H1 (cell line): Measurements from ENCODE around the gene GARS1. TPM values are rescaled to one million over a fixed set of nuclear protein-coding genes. Genes with fewer than 3 reads are reported as not detected.

Source experiments
- CTCF ChIA-PET: fragments of 300-600 bp; sonication (Branson Sonifier 250); formaldehyde crosslinking; loops from one replicate; lab custom pipeline; 2021; ENCODE audit not compliant: partially characterized antibody; lab: Charles Lee
- POLR2A ChIA-PET: fragments of 300-600 bp; sonication (Branson Sonifier 250); formaldehyde crosslinking; loops from one replicate; lab custom pipeline; 2021; ENCODE audit warnings: inconsistent platforms; ENCODE audit not compliant: partially characterized antibody; lab: Charles Lee
- DNase-seq, 2 experiments: peaks; one replicate each; pipeline versions ENCODE4 v3.0.0 to v3.0.0-alpha.2; 2010 to 2022; ENCODE audit warnings: low spot score in 2 of 2, low read depth in 1 of 2, mixed read lengths in 1 of 2
- FAIRE-seq: peaks from 2 replicates; lab custom pipeline; 2011; peaks lifted over from hg19 to GRCh38; lab: Jason Lieb, UNC
- H2AFZ ChIP-seq: 2 replicates; pipeline ENCODE4 v1.8.1; 2012; ENCODE audit warnings: low read length, inconsistent platforms
- H2AK5ac ChIP-seq: 2 replicates; pipeline ENCODE4 v1.6.1; 2013; ENCODE audit warnings: low read depth, low read length
- H2BK120ac ChIP-seq: replicated peaks from 2 replicates; pipeline ENCODE3; 2013; ENCODE audit warnings: low read depth, low read length, inconsistent platforms
- H2BK12ac ChIP-seq: 2 replicates; pipeline ENCODE4 v1.6.1; 2013; ENCODE audit warnings: low read depth, low read length
- H2BK15ac ChIP-seq: 2 replicates; pipeline ENCODE4 v1.6.1; 2013; ENCODE audit warnings: low read length
- H2BK20ac ChIP-seq: 2 replicates; pipeline ENCODE4 v1.6.1; 2013; ENCODE audit warnings: low read length
- H2BK5ac ChIP-seq: 2 replicates; pipeline ENCODE4 v1.6.1; 2013; ENCODE audit warnings: low read depth, low read length
- H3K14ac ChIP-seq: 2 replicates; pipeline ENCODE4 v1.6.1; 2013; ENCODE audit warnings: inconsistent platforms; ENCODE audit not compliant: insufficient read length
- H3K18ac ChIP-seq: 2 replicates; pipeline ENCODE4 v1.6.1; 2013; ENCODE audit warnings: low read length; ENCODE audit errors: extremely low read depth
- H3K23ac ChIP-seq: 2 replicates; pipeline ENCODE4 v1.6.1; 2013; ENCODE audit warnings: inconsistent platforms; ENCODE audit not compliant: insufficient read length
- H3K23me2 ChIP-seq: 2 replicates; pipeline ENCODE4 v1.6.1; 2013; ENCODE audit warnings: low read depth, low read length
- H3K27ac ChIP-seq: 2 replicates; pipeline ENCODE4 v1.6.1; 2011; ENCODE audit warnings: low read depth, low read length, inconsistent platforms
- H3K27me3 ChIP-seq, 4 experiments: replicated peaks in 1 of 4; 1 replicate in 1 of 4; 2 replicates in 3 of 4; pipeline versions ENCODE4 v1.6.1 to v1.8.1; 2011 to 2013; ENCODE audit warnings: low read length in 3 of 4, mild to moderate bottlenecking in 3 of 4, inconsistent platforms in 2 of 4, mixed read lengths in 2 of 4, moderate library complexity in 1 of 4; ENCODE audit not compliant: control insufficient read depth in 3 of 4, insufficient read depth in 3 of 4; ENCODE audit errors: extremely low read depth in 1 of 4
- H3K36me3 ChIP-seq, 4 experiments: 2 replicates each; pipeline versions ENCODE4 v1.6.1 to v1.8.1; 2011 to 2013; ENCODE audit warnings: mild to moderate bottlenecking in 4 of 4, low read length in 3 of 4, moderate library complexity in 2 of 4, control low read depth in 1 of 4, inconsistent platforms in 1 of 4; ENCODE audit not compliant: insufficient read depth in 4 of 4, control insufficient read depth in 2 of 4
- H3K4ac ChIP-seq: replicated peaks from 2 replicates; pipeline ENCODE3; 2013; ENCODE audit warnings: low read length, low read depth, mixed read lengths, inconsistent platforms; ENCODE audit not compliant: insufficient read length
- H3K4me1 ChIP-seq, 4 experiments: replicated peaks in 1 of 4; 1 replicate in 1 of 4; 2 replicates in 3 of 4; pipeline versions ENCODE4 v1.6.1 to v1.8.1; 2011 to 2013; ENCODE audit warnings: low read length in 3 of 4, inconsistent platforms in 2 of 4, mixed read lengths in 1 of 4; ENCODE audit not compliant: insufficient read depth in 4 of 4, control insufficient read depth in 3 of 4
- H3K4me2 ChIP-seq, 2 experiments: 2 replicates each; pipeline versions ENCODE4 v1.6.1 to v1.8.1; 2011 to 2013; ENCODE audit warnings: low read depth in 2 of 2, low read length in 2 of 2, control low read depth in 1 of 2, inconsistent platforms in 1 of 2, mild to moderate bottlenecking in 1 of 2; ENCODE audit not compliant: insufficient read depth in 1 of 2
- H3K4me3 ChIP-seq, 4 experiments: fragments of 200-600, 300-600 bp in 1 of 4; sonication (generic), shearing (Covaris generic), sonication (Bioruptor Twin) in 1 of 4; 2 replicates each; pipeline versions ENCODE4 v1.5.1 to v1.8.1; 2011 to 2016; ENCODE audit warnings: low read length in 4 of 4, low read depth in 3 of 4, control low read depth in 2 of 4, inconsistent platforms in 2 of 4, mild to moderate bottlenecking in 2 of 4, mixed read lengths in 1 of 4, moderate library complexity in 1 of 4; ENCODE audit not compliant: insufficient read depth in 2 of 4; ENCODE audit errors: extremely low read depth in 1 of 4
- H3K56ac ChIP-seq: replicated peaks from 2 replicates; pipeline ENCODE3; 2013; ENCODE audit warnings: low read depth, mild to moderate bottlenecking, mixed read lengths, low read length, inconsistent platforms; ENCODE audit not compliant: insufficient read length
- H3K79me1 ChIP-seq: 2 replicates; pipeline ENCODE4 v1.6.1; 2013; ENCODE audit warnings: low read depth, low read length, control low read depth
- H3K79me2 ChIP-seq, 2 experiments: 2 replicates each; pipeline versions ENCODE4 v1.6.1 to v1.8.1; 2012 to 2013; ENCODE audit warnings: low read length in 2 of 2, mild to moderate bottlenecking in 2 of 2, inconsistent platforms in 1 of 2; ENCODE audit not compliant: insufficient read depth in 2 of 2, control insufficient read depth in 1 of 2
- H3K9ac ChIP-seq, 4 experiments: replicated peaks in 1 of 4; 1 replicate in 1 of 4; 2 replicates in 3 of 4; pipeline versions ENCODE4 v1.6.1 to v1.8.1; 2011 to 2013; ENCODE audit warnings: low read depth in 3 of 4, low read length in 3 of 4, control low read depth in 2 of 4, mild to moderate bottlenecking in 2 of 4, moderate library complexity in 2 of 4, inconsistent platforms in 1 of 4; ENCODE audit errors: extremely low read depth in 1 of 4
- H3K9me3 ChIP-seq, 2 experiments: 2 replicates each; pipeline versions ENCODE4 v1.6.1 to v1.8.1; 2012 to 2013; ENCODE audit warnings: mild to moderate bottlenecking in 2 of 2, moderate library complexity in 2 of 2, control low read depth in 1 of 2, inconsistent platforms in 1 of 2, low read depth in 1 of 2, low read length in 1 of 2, mixed read lengths in 1 of 2; ENCODE audit not compliant: insufficient read depth in 2 of 2
- H4K20me1 ChIP-seq, 2 experiments: replicated peaks in 1 of 2; 2 replicates each; pipeline versions ENCODE3 to v1.8.1; 2011 to 2013; ENCODE audit warnings: inconsistent platforms in 2 of 2, low read length in 2 of 2, mild to moderate bottlenecking in 1 of 2; ENCODE audit not compliant: insufficient read depth in 2 of 2, control insufficient read depth in 1 of 2
- H4K5ac ChIP-seq: 2 replicates; pipeline ENCODE4 v1.6.1; 2013; ENCODE audit warnings: low read length, low read depth, mixed read lengths, inconsistent platforms; ENCODE audit not compliant: insufficient read length
- H4K8ac ChIP-seq: 2 replicates; pipeline ENCODE4 v1.8.0; 2013; ENCODE audit warnings: mild to moderate bottlenecking, moderate library complexity, low read length, inconsistent platforms; ENCODE audit not compliant: insufficient read depth; ENCODE audit errors: extremely low read depth
- H4K91ac ChIP-seq: replicated peaks from 2 replicates; pipeline ENCODE3; 2013; ENCODE audit warnings: low read length, mixed read lengths, inconsistent platforms; ENCODE audit not compliant: insufficient read length
- BACH1 ChIP-seq: IDR thresholded peaks from 2 replicates; pipeline ENCODE4 v1.6.1; 2012; ENCODE audit warnings: low read length, improper control_type of control experiment
- BCL11A ChIP-seq, 2 experiments: IDR thresholded peaks; one replicate each; pipeline ENCODE4 v1.6.1; 2011; ENCODE audit warnings: low read depth in 2 of 2, low read length in 2 of 2, mild to moderate bottlenecking in 2 of 2
- JUND ChIP-seq: IDR thresholded peaks from 2 replicates; pipeline ENCODE4 v1.6.1; 2011; ENCODE audit warnings: mild to moderate bottlenecking, improper control_type of control experiment, low read length
- KDM5A ChIP-seq: fragments of 200-600 bp; IDR thresholded peaks from 2 replicates; pipeline ENCODE4 v1.7.1; 2012; ENCODE audit warnings: mild to moderate bottlenecking, low read length, inconsistent platforms, mixed read lengths
- MAFK ChIP-seq: IDR thresholded peaks from 2 replicates; pipeline ENCODE4 v1.6.1; 2012; ENCODE audit warnings: low read depth, mild to moderate bottlenecking, improper control_type of control experiment, low read length
- SAP30 ChIP-seq: fragments of 300-600 bp; sonication (generic); IDR thresholded peaks from 2 replicates; pipeline ENCODE4 v1.7.1; 2012; ENCODE audit warnings: low read length, moderate library complexity, mild to moderate bottlenecking, inconsistent platforms; ENCODE audit not compliant: insufficient read depth, insufficient replicate concordance
- TBP ChIP-seq: IDR thresholded peaks from 2 replicates; pipeline ENCODE4 v1.6.1; 2011; ENCODE audit warnings: low read depth, low read length, improper control_type of control experiment
- USF2 ChIP-seq: IDR thresholded peaks from 2 replicates; pipeline ENCODE4 v1.6.1; 2011; ENCODE audit warnings: low read length, improper control_type of control experiment
- WGBS, 2 experiments: shearing (Covaris generic) in 1 of 2; methylation state at CpG; one replicate each; pipeline versions ENCODE4 v1.1.6 to v1.1.7; 2013 to 2015; ENCODE audit warnings: low lambda C conversion rate in 2 of 2, mixed read lengths in 2 of 2, inconsistent platforms in 1 of 2, low coverage in 1 of 2, missing lambda C conversion rate in 1 of 2; ENCODE audit not compliant: insufficient replicate concordance in 2 of 2, insufficient coverage in 1 of 2, insufficient read length in 1 of 2; ENCODE audit errors: extremely low coverage in 1 of 2, missing lambda C conversion rate in 1 of 2; 5-methylcytosine and 5-hydroxymethylcytosine counted together
- polyA plus RNA-seq, 7 experiments: library from polyadenylated mRNA; depleted of rRNA in 3 of 7; stranded (reverse) in 5 of 7; unstranded in 2 of 7; fragments of >200 nt in 5 of 7; fragments of 200-250 nt in 2 of 7; gene quantifications; 1 replicate in 5 of 7; 2 replicates in 1 of 7; 4 replicates in 1 of 7; pipeline versions ENCODE4 v1.2.1 to v1.2.3, GENCODE V29; 2011 to 2013; ENCODE audit warnings: missing spikeins in 2 of 7, mixed read lengths in 2 of 7
- total RNA-seq: library from RNA; stranded (reverse); fragmentation: NEBNext Ultra II Directional; extraction: Animal tissue kit (Norgen Biotek cat#: 25700); gene quantifications from 2 replicates; pipeline ENCODE4 v1.2.1, GENCODE V29; 2021

GARS1 gene
- total and polyA plus RNA-seq, 2 of the 8 experiments (the other 6 are each of a cell fraction or from before 2014, with no cell fraction given) = 270 to 476 TPM

GRCh38 chr7:30545791-30546555, 48.7 kb upstream of the GARS1 start:
- H3K18ac ChIP-seq = no peak overlapping the region
- no peak for TF ChIP-seq BCL11A (IDR thresholded peaks at IDR 0.05; ENCODE audit: low read depth in 2 of 2, low read length in 2 of 2)
- no peak for TF ChIP-seq SAP30
- no peak for TF ChIP-seq TBP
- no peak for TF ChIP-seq KDM5A
- TF ChIP-seq JUND = no peak
- TF ChIP-seq BACH1 = no peak
- no peak for TF ChIP-seq MAFK
- no peak for TF ChIP-seq USF2
- H4K91ac ChIP-seq = no peak overlapping the region
- no peak overlapping the region for H2AFZ ChIP-seq
- POLR2A ChIA-PET = interaction anchor here (0.8 to 3.4 kb wide), 2 partner anchors 14 to 59 kb away, joined by 3 to 8 read pairs; no protein-coding TSS in a partner anchor
- no peak overlapping the region for H3K4me3 ChIP-seq
- FAIRE-seq = no peak
- no peak overlapping the region for H3K4me2 ChIP-seq
- H4K8ac ChIP-seq = no peak overlapping the region
- H3K79me2 ChIP-seq = no peaks in the 10 kb centered on the region
- peaks cover 0 to 8% (median 1%) of the 10 kb centered on the region in 4 experiments; a peak in 2 of 7 replicates for H3K4me1 ChIP-seq
- H2BK120ac ChIP-seq = no peak overlapping the region
- no peaks in the 10 kb centered on the region for H4K20me1 ChIP-seq
- DNase-seq = no peak
- no peaks in the 10 kb centered on the region for H3K79me1 ChIP-seq
- no peaks in the 10 kb centered on the region for H3K9me3 ChIP-seq
- no peak overlapping the region for H3K9ac ChIP-seq
- H3K23me2 ChIP-seq = no peaks in the 10 kb centered on the region
- no peak overlapping the region for H3K23ac ChIP-seq
- 71% methylated on average over 5 of the region's 5 CpGs; no CpG with 5 or more reads in 1 of the 2 experiments for WGBS, 2 experiments
- H2BK20ac ChIP-seq = no peak overlapping the region
- H3K27ac ChIP-seq = no peak overlapping the region
- H2BK5ac ChIP-seq = no peak overlapping the region
- H2BK12ac ChIP-seq = no peak overlapping the region
- no peak overlapping the region for H2AK5ac ChIP-seq
- H3K14ac ChIP-seq = no peak overlapping the region
- H4K5ac ChIP-seq = no peak overlapping the region
- H3K27me3 ChIP-seq = no peaks in the 10 kb centered on the region
- no peaks in the 10 kb centered on the region for H3K36me3 ChIP-seq
- no peak overlapping the region for H3K56ac ChIP-seq
- no peak overlapping the region for H3K4ac ChIP-seq
- H2BK15ac ChIP-seq = no peak overlapping the region
- CTCF ChIA-PET = interaction anchor here (0.7 to 9.5 kb wide), 13 partner anchors 9 to 390 kb away, joined by 3 to 214 read pairs (median 3); no protein-coding TSS in a partner anchor
